ENCODE measurements around the gene SLC35F3.
"Not testable (repeated sequence)": the region's sequence is repeated elsewhere in the genome, so short reads cannot be mapped to it uniquely, and the experiment has no call there.

Gene SLC35F3

GRCh38 chr1:234149217-234149616 is 244.7 kb downstream of the SLC35F3 start:
- Mint-ChIP-seq H3K4me3 (no peak overlapping the region), H3K36me3 (peaks cover 2% of the 10 kb centered on the region), H3K9me3 (peaks cover 4% of the 10 kb centered on the region), H3K27ac (no peak overlapping the region), H3K4me1 (no peaks in the 10 kb centered on the region), H3K27me3 (peaks cover 19% of the 10 kb centered on the region)
- ATAC-seq (ENCODE audit: low read depth) (no peak), DNase-seq (ENCODE audit: low spot score in 2 of 2) (no peak)

- H3K4me3 Mint-ChIP-seq, result no peak overlapping the region
- peaks cover 17% of the 10 kb centered on the region for H3K27me3 Mint-ChIP-seq
- H3K27ac Mint-ChIP-seq, result no peak overlapping the region
- H3K36me3 Mint-ChIP-seq, result peaks cover 2% of the 10 kb centered on the region
- peaks cover 4% of the 10 kb centered on the region for H3K9me3 Mint-ChIP-seq
- DNase-seq (ENCODE audit: low spot score in 2 of 2) (no peak), ATAC-seq (ENCODE audit: low read depth) (no peak)
- no peaks in the 10 kb centered on the region for H3K4me1 Mint-ChIP-seq
Measured at GRCh38 chr1:234150892-234151291, 246.4 kb downstream of the SLC35F3 start.

GRCh38 chr1:234152344-234152743 is 247.9 kb downstream of the SLC35F3 start:
- H3K4me1 Mint-ChIP-seq; H3K9me3 Mint-ChIP-seq; H3K36me3 Mint-ChIP-seq; H3K4me3 Mint-ChIP-seq; H3K27ac Mint-ChIP-seq; ATAC-seq (ENCODE audit: low read depth); DNase-seq (ENCODE audit: low spot score in 2 of 2): not testable (repeated sequence)
- H3K27me3 Mint-ChIP-seq, result peaks cover 18% of the 10 kb centered on the region

GRCh38 chr1:234154320-234155251 is 250.1 kb downstream of the SLC35F3 start:
- Mint-ChIP-seq H3K4me3 (no peak overlapping the region), H3K36me3 (peaks cover 2% of the 10 kb centered on the region), H3K27ac (no peak overlapping the region), H3K27me3 (peaks cover 10% of the 10 kb centered on the region), H3K9me3 (no peaks in the 10 kb centered on the region), H3K4me1 (no peaks in the 10 kb centered on the region)
- peak; percentile 34 for ATAC-seq (ENCODE audit: low read depth)
- DNase-seq (ENCODE audit: low spot score in 2 of 2), result peak in 1 of 2 donors; percentile 40

GRCh38 chr1:234162661-234163060 is 258.2 kb downstream of the SLC35F3 start:
- Mint-ChIP-seq H3K27ac (no peak overlapping the region), H3K4me3 (no peak overlapping the region), H3K9me3 (no peaks in the 10 kb centered on the region), H3K4me1 (peaks cover 3% of the 10 kb centered on the region), H3K27me3 (peaks cover 7% of the 10 kb centered on the region), H3K36me3 (no peaks in the 10 kb centered on the region)
- no peak for DNase-seq (ENCODE audit: low spot score in 2 of 2)
- no peak for ATAC-seq (ENCODE audit: low read depth)

- peaks cover 3% of the 10 kb centered on the region for H3K4me1 Mint-ChIP-seq
- no peaks in the 10 kb centered on the region for H3K36me3 Mint-ChIP-seq
- no peak overlapping the region for H3K4me3 Mint-ChIP-seq
- DNase-seq (ENCODE audit: low spot score in 2 of 2), result no peak
- no peaks in the 10 kb centered on the region for H3K9me3 Mint-ChIP-seq
- ATAC-seq (ENCODE audit: low read depth), result peak; percentile 34
- H3K27ac Mint-ChIP-seq, result no peak overlapping the region
- peaks cover 7% of the 10 kb centered on the region for H3K27me3 Mint-ChIP-seq
Measured at GRCh38 chr1:234163267-234163919, 258.9 kb downstream of the SLC35F3 start.

GRCh38 chr1:234164098-234164709 is 259.7 kb downstream of the SLC35F3 start:
- H3K27me3 Mint-ChIP-seq, result peaks cover 7% of the 10 kb centered on the region
- no peaks in the 10 kb centered on the region for H3K36me3 Mint-ChIP-seq
- H3K4me1 Mint-ChIP-seq, result peaks cover 3% of the 10 kb centered on the region
- no peak overlapping the region for H3K4me3 Mint-ChIP-seq
- H3K27ac Mint-ChIP-seq, result no peak overlapping the region
- H3K9me3 Mint-ChIP-seq, result no peaks in the 10 kb centered on the region
- ATAC-seq (ENCODE audit: low read depth) (no peak), DNase-seq (ENCODE audit: low spot score in 2 of 2) (no peak)

- H3K4me1 Mint-ChIP-seq, result peaks cover 3% of the 10 kb centered on the region
- DNase-seq (ENCODE audit: low spot score in 2 of 2) (no peak), ATAC-seq (ENCODE audit: low read depth) (no peak)
- peaks cover 7% of the 10 kb centered on the region for H3K27me3 Mint-ChIP-seq
- no peak overlapping the region for H3K27ac Mint-ChIP-seq
- H3K36me3 Mint-ChIP-seq, result no peaks in the 10 kb centered on the region
- no peaks in the 10 kb centered on the region for H3K9me3 Mint-ChIP-seq
- H3K4me3 Mint-ChIP-seq, result no peak overlapping the region
Measured at GRCh38 chr1:234168061-234168724, 263.7 kb downstream of the SLC35F3 start.

- no peak overlapping the region for H3K27ac Mint-ChIP-seq
- no peak for ATAC-seq (ENCODE audit: low read depth)
- H3K4me1 Mint-ChIP-seq, result peaks cover 1% of the 10 kb centered on the region
- no peaks in the 10 kb centered on the region for H3K9me3 Mint-ChIP-seq
- no peak for DNase-seq (ENCODE audit: low spot score in 2 of 2)
- no peaks in the 10 kb centered on the region for H3K36me3 Mint-ChIP-seq
- no peak overlapping the region for H3K4me3 Mint-ChIP-seq
- H3K27me3 Mint-ChIP-seq, result peaks cover 5% of the 10 kb centered on the region
Measured at GRCh38 chr1:234169161-234169849, 264.8 kb downstream of the SLC35F3 start.

- ATAC-seq (ENCODE audit: low read depth) (no peak), DNase-seq (ENCODE audit: low spot score in 2 of 2) (no peak)
- H3K9me3 Mint-ChIP-seq, result no peaks in the 10 kb centered on the region
- peaks cover 8% of the 10 kb centered on the region for H3K27me3 Mint-ChIP-seq
- H3K27ac Mint-ChIP-seq, result no peak overlapping the region
- no peaks in the 10 kb centered on the region for H3K4me1 Mint-ChIP-seq
- no peak overlapping the region for H3K4me3 Mint-ChIP-seq
- H3K36me3 Mint-ChIP-seq, result no peaks in the 10 kb centered on the region
Measured at GRCh38 chr1:234170067-234170466, 265.6 kb downstream of the SLC35F3 start.

GRCh38 chr1:234170622-234171021 is 266.1 kb downstream of the SLC35F3 start:
- H3K4me3 Mint-ChIP-seq, result no peak overlapping the region
- H3K9me3 Mint-ChIP-seq, result no peaks in the 10 kb centered on the region
- DNase-seq (ENCODE audit: low spot score in 2 of 2) (no peak), ATAC-seq (ENCODE audit: low read depth) (no peak)
- no peak overlapping the region for H3K27ac Mint-ChIP-seq
- H3K4me1 Mint-ChIP-seq, result no peaks in the 10 kb centered on the region
- peaks cover 8% of the 10 kb centered on the region for H3K27me3 Mint-ChIP-seq
- H3K36me3 Mint-ChIP-seq, result no peaks in the 10 kb centered on the region

- Mint-ChIP-seq H3K4me3 (no peak overlapping the region), H3K4me1 (no peaks in the 10 kb centered on the region), H3K36me3 (no peaks in the 10 kb centered on the region), H3K27me3 (peaks cover 14% of the 10 kb centered on the region), H3K27ac (no peak overlapping the region), H3K9me3 (peaks cover 2% of the 10 kb centered on the region)
- no peak for DNase-seq (ENCODE audit: low spot score in 2 of 2)
- no peak for ATAC-seq (ENCODE audit: low read depth)
Measured at GRCh38 chr1:234173968-234174367, 269.5 kb downstream of the SLC35F3 start.

- DNase-seq (ENCODE audit: low spot score in 2 of 2) (no peak), ATAC-seq (ENCODE audit: low read depth) (no peak)
- Mint-ChIP-seq H3K27ac (no peak overlapping the region), H3K9me3 (peaks cover 2% of the 10 kb centered on the region), H3K4me3 (no peak overlapping the region), H3K36me3 (no peaks in the 10 kb centered on the region), H3K4me1 (no peaks in the 10 kb centered on the region), H3K27me3 (peaks cover 16% of the 10 kb centered on the region)
Measured at GRCh38 chr1:234175363-234175762, 270.9 kb downstream of the SLC35F3 start.

Measured in memory B cell (primary cell).